ENCODE measurements around the gene DIAPH1. TPM values are rescaled to one million over a fixed set of nuclear protein-coding genes. Genes with fewer than 3 reads are reported as not detected.

The DIAPH1 gene
- total RNA-seq, 1 experiment from 2014 or later, result 142 TPM

GRCh38 chr5:141637123-141637766, 18.4 kb upstream of the DIAPH1 start:
- ChIA-PET POLR2A (interaction anchor here (0.5 to 2.0 kb wide), 6 partner anchors 12 to 73 kb away, joined by 3 to 14 read pairs (median 6); partner anchors contain the start of genes DIAPH1 and FCHSD1), CTCF (interaction anchor here (1.0 to 3.5 kb wide), 7 partner anchors 18 to 324 kb away, joined by 3 to 35 read pairs (median 5); partner anchors contain the start of genes DIAPH1 and PCDHGA10), RAD21 (ENCODE audit: low non-redundant PET in 1 of 2, low total read pairs in 2 of 2, uncharacterized antibody in 2 of 2, unreplicated experiment in 2 of 2) (interaction anchor here (0.6 to 1.8 kb wide), 3 partner anchors 19 to 45 kb away, joined by 3 to 9 read pairs (median 4); partner anchors contain the start of gene DIAPH1 (in 2 of the 2))
- Histone ChIP-seq H2AFZ (ENCODE audit: low read depth, low read length, poor library complexity, severe bottlenecking) (no peak overlapping the region), H3K4me2 (ENCODE audit: low read length) (peak overlapping the region; percentile 98), H3K4me3 (replicated peaks in 1 of 2; ENCODE audit: low read depth in 1 of 2, low read length in 2 of 2) (peak overlapping the region; percentile 78 to 96), H3K36me3 (ENCODE audit: control insufficient read depth in 1 of 2, insufficient read depth in 2 of 2, low read length in 2 of 2) (peaks cover 4 to 5% of the 10 kb centered on the region in 2 experiments; a peak in 1 of 4 replicates), H3K27me3 (ENCODE audit: insufficient read depth, low read length) (no peaks in the 10 kb centered on the region), H3K27ac (ENCODE audit: low read depth, low read length) (peak overlapping the region; percentile 62), H3K9ac (ENCODE audit: low read length) (peak overlapping the region; percentile 76), H3K4me1 (ENCODE audit: control insufficient read depth in 1 of 2, insufficient read depth in 2 of 2, low read length in 2 of 2) (peaks cover 10 to 36% of the 10 kb centered on the region in 2 experiments), H3K9me2 (ENCODE audit: insufficient read depth) (no peaks in the 10 kb centered on the region), H3K79me2 (ENCODE audit: insufficient read depth, low read length) (peaks cover 42% of the 10 kb centered on the region), H3K9me3 (ENCODE audit: control insufficient read depth in 1 of 2, insufficient read depth in 1 of 2, low read depth in 1 of 2, low read length in 2 of 2) (no peaks in the 10 kb centered on the region), H4K20me1 (ENCODE audit: insufficient read depth) (no peaks in the 10 kb centered on the region)
- ATAC-seq (peak; percentile 58), DNase-seq (ENCODE audit: low read depth, low spot score) (no peak)
- TF ChIP-seq YY1 (IDR thresholded peaks at IDR 0.05; ENCODE audit: extremely low read depth, insufficient replicate concordance, low read depth, low read length) (no peak), EGR1 (IDR thresholded peaks at IDR 0.05; ENCODE audit: low read depth) (no peak), ZFX (IDR thresholded peaks at IDR 0.05) (no peak), POLR2AphosphoS5 (IDR thresholded peaks at IDR 0.05; ENCODE audit: low read depth, low read length) (no peak), REST (IDR thresholded peaks at IDR 0.05; ENCODE audit: low read depth) (no peak), CTCF (IDR thresholded peaks at IDR 0.05 in 2 of 3, conservative IDR thresholded peaks at IDR 0.05 in 1 of 3; ENCODE audit: borderline replicate concordance in 1 of 3, insufficient read depth in 1 of 3, low read depth in 2 of 3, low read length in 2 of 3) (no peak), ELF1 (IDR thresholded peaks at IDR 0.05; ENCODE audit: borderline replicate concordance, low read depth) (no peak), SIN3A (IDR thresholded peaks at IDR 0.05; ENCODE audit: low read depth) (no peak), RAD21 (IDR thresholded peaks at IDR 0.05; ENCODE audit: low read depth) (no peak), EZH2phosphoT487 (IDR thresholded peaks at IDR 0.05; ENCODE audit: borderline replicate concordance) (no peak), JUND (IDR thresholded peaks at IDR 0.05) (no peak), POLR2A (IDR thresholded peaks at IDR 0.05; ENCODE audit: borderline replicate concordance, extremely low read depth, insufficient read depth, insufficient read length) (no peak), SRF (IDR thresholded peaks at IDR 0.05; ENCODE audit: low read depth) (no peak), MAX (IDR thresholded peaks at IDR 0.05) (no peak)
- TF ChIP-seq, protein P1, sequence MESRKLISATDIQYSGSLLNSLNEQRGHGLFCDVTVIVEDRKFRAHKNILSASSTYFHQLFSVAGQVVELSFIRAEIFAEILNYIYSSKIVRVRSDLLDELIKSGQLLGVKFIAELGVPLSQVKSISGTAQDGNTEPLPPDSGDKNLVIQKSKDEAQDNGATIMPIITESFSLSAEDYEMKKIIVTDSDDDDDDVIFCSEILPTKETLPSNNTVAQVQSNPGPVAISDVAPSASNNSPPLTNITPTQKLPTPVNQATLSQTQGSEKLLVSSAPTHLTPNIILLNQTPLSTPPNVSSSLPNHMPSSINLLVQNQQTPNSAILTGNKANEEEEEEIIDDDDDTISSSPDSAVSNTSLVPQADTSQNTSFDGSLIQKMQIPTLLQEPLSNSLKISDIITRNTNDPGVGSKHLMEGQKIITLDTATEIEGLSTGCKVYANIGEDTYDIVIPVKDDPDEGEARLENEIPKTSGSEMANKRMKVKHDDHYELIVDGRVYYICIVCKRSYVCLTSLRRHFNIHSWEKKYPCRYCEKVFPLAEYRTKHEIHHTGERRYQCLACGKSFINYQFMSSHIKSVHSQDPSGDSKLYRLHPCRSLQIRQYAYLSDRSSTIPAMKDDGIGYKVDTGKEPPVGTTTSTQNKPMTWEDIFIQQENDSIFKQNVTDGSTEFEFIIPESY (IDR thresholded peaks at IDR 0.05; ENCODE audit: extremely low read depth, insufficient replicate concordance, low read length), result no peak
- TSS peak; percentile 40 for BruUV-seq (replicated peaks)
- intact Hi-C loops (cut with micrococcal nuclease), result no loop called here

Measured in HCT116 (cell line).